HG03354 (cell line): Measurements from ENCODE around the gene PAXX.

Experiments used
- ATAC-seq: cut with Tn5 transposase; IDR thresholded peaks from one replicate; pipeline ENCODE4 v1.9.1; 2021; ENCODE audit warnings: mild to moderate bottlenecking; ENCODE audit not compliant: unreplicated experiment, poor library complexity, severe bottlenecking

The PAXX gene

GRCh38 chr9:136952876-136953770 lies 39.1 kb upstream of the PAXX start:
- no peak for ATAC-seq

- no peak for ATAC-seq
Observed at GRCh38 chr9:136953771-136954269, 38.4 kb upstream of the PAXX start.

DNA sequence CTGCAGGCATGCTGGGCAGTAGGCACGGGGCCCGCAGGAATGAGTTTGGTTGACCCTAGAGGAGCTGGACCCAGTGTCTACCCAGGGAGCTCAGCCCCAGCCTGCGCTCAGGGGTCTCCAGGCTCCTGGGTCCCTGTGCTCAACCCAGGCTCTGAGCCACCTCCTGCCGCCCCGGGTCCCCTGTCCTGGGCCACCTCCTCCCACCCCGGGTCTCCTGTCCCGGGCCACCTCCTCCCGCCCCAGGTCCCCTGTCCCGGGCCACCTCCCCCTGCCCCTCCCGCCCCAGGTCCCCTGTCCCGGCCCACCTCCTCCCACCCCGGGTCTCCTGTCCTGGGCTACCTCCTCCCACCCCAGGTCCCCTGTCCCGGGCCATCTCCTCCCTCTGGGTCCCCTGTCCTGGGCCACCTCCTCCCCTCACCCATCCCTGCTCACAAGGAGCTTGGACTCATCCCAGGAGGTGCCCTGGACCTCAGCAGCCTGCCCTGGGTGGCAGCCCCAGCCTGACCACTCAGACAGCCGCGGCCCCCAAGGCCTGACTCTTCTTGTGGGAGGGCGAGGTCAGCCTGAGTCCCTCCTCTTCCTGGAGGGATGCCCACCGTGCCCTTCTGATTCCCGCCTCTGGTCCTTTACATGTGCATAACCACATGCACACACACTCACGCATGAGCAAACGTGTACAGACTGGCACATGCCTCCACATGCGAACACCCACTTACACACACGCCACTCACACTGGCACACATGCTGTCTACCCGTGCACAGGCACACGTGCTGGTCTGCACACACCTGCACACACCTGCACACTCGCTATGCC lies 37.7 kb upstream of the PAXX start:
- ATAC-seq = no peak

GRCh38 chr9:136955202-136955942 lies 36.9 kb upstream of the PAXX start:
- no peak for ATAC-seq

- no peak for ATAC-seq
Observed at GRCh38 chr9:136955943-136956335, 36.3 kb upstream of the PAXX start.

DNA sequence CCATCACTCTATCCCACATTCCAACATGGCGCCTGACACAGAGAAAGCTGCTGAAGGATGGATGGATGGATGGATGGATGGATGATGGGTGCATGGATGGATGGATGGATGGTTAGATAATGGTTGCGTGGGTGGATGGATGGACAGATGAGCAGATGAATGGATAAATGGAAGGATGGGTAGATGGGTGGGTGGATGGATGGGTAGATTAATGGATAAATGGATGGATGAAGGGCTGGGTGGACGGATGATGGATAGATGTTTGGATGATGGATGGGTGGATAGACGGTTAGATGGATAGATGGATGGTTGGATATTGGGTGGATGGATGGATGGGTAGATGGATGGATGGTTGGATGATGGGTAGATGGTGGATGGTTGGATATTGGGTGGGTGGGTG lies 35.6 kb upstream of the PAXX start:
- ATAC-seq = no peak

DNA sequence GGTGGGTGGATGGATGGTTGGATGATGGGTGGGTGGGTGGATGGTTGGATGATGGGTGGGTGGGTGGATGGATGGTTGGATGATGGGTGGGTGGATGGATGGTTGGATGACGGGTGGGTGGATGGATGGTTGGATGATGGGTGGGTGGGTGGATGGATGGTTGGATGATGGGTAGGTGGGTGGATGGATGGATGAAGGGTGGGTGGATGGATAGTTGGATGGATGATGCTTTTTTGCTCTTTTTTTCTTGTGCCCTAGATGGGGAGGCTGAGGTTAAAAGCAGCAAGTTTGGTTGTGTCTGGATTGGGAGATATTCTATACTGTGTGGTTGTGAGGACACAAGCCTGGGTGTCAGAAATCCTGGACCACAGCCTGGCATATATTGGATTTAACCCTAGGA lies 34.8 kb upstream of the PAXX start:
- ATAC-seq = no peak

DNA sequence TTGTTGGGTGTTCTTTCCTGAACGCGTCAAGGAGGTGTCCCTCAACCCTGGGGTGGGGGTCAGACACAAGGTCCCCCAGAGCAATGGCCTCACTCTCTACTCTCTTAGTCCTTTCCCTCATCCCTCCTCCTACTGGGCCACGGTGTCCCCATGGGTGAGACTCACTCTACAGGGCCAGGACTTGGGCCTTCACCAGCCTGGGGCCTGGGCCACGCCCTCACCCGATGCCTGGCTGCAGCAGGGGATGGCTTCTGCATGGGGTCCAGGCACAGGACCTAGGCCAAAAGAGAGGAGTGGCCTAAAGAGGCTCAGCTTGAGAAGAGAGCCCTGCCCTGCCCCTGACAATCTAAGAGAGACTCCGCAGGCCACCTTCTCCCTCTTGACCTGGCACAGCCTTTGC lies 34.3 kb upstream of the PAXX start:
- ATAC-seq = no peak

GRCh38 chr9:136958473-136958872 lies 33.7 kb upstream of the PAXX start:
- ATAC-seq = no peak

DNA sequence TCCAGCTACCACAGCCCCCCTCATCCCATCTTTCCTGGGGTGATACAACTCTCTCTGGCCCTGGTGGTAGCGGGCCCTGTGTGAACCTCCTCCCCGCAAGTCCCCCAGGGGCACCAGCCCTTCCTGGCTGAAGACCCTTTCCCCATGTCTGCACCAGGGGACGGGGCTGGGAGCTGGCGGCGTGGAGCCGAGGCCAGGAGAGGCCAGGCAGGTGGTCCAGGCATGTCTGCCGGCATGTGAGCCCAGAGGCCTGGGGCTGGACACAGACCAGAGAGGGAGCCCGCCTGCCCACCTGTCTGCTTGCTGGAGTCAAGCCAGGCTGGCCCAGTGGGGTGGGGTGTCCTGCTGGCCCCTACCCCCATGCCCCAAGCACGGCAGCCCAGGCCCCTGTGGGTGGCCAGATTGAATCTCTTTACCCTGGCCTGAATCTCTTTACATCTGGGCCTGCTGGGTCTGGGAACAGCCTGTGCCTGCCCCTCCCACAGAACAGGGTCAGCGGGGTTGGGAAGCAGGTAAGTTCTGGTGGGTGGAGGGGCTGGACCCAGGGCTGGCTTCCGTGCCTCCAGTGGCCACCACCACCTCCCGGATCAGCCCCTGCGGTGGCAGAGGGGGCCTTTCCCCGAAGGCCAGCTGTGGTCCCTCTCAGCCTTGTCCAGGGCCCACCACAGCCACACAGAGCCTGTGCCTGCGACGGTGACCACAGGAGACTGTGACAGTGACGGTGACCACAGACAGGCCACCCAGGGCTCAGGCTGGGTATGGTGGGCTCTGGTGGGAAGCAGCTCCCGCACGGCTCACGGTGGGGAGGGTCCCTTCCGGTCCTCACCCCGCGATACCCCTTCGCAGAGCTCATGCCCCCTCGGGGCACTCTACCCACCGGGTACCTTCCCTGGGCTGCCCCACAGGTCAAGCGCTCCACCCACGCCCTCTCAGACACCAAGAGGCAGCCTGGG lies 33.0 kb upstream of the PAXX start:
- no peak for ATAC-seq

- no peak for ATAC-seq
Observed at GRCh38 chr9:136960212-136960937, 31.8 kb upstream of the PAXX start.

GRCh38 chr9:136960938-136961275 lies 31.3 kb upstream of the PAXX start:
- ATAC-seq = no peak

DNA sequence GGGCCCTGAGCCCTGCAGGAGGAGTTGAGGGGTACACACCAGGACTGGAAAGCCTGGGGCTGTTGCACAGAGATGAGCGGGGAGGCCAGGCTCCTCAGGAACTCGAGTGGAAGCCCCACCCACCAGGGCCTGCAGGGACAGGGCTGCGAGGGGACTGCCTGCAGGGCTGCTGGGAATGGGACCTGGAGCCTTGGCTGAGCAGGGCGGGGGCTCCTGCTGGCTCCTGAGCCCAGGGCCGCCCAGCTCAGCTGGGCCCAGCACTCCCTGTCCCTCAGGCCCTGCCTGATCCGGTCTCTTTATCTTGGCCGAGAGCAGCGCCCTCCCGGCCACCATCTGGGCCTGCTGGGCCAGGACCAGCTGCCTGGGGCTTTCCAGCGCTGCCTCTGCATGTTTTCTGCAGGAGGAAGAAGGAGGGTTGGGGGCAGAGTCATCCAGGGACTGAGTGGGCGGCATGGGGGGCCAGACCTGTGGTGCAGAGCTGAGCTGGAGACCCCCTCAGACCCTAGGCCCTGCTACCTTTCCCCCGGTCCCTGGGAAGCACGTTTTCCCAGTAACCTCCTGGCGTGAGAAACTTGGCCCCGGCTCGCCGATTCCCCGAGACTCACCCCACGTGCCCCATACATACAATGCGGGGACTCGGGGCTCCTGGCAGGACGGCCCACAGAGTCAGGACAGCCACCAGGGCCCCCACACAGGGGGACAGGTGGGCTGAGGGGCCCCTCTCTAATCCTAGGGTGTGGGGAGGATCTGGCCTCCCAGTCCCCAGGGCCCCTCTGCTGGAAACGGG lies 30.8 kb upstream of the PAXX start:
- no peak for ATAC-seq

DNA sequence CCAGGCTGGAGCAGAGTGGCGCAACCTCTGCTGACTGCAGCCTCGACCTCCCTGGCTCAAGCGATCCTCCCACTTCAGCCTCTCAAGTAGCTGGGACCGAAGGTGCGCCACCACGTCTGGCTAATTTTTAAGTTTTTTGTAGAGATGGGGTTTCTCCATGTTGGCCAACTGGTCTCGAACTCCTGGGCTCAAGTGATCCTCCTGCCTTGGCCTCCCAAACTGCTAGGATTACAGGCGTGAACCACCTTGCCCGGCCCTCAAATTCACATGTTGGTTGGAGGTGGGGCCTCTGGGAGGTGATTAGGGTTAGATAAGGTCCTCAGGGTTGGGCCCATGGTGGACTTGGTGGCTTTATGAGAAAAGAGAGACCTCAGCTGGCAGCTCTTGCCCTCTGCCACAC lies 30.1 kb upstream of the PAXX start:
- ATAC-seq = no peak

DNA sequence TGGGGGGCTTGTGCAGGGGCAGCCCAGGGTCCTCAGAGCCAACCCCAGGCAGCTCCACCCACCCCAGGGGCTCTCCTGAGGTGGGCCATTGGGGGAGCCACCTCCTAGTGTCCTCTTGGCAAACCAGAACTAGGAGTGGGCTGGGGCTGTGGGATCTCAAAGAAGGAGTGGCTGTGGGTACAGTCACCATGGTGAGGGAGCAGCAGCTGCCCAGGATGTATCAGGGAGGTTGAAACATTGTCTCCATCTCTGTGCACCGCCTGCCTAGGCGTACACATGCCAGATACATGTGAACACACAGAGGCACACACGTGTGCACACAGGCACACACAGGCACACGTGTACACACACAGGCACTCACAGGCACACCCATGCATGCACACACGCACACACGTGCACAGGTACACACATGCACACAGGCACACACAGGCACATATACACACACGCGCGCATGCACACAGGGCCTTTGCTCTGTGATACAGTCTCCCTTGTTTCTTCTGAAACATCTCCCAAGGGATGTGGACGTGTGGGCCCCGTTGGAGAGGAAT lies 29.4 kb upstream of the PAXX start:
- no peak for ATAC-seq

DNA sequence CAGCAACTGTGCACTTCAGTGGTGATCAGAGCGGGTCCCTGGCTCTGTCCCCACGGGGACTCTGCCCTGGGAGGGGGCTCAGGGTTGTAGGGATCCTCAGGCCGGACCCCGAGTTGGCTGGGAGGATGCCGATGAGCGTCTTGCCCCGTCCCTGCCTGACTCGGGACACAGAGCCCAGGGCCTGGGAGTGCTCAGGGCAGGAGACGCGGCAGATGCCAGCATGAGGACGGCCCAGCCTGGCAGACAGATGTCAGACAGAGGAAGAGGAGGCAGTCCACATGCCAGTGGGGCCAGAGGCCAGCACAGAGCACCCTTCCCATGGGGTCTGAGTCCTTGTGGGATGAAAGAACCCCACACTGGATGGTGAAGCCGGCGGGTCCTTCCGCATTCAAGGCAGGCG lies 28.9 kb upstream of the PAXX start:
- ATAC-seq = no peak

DNA sequence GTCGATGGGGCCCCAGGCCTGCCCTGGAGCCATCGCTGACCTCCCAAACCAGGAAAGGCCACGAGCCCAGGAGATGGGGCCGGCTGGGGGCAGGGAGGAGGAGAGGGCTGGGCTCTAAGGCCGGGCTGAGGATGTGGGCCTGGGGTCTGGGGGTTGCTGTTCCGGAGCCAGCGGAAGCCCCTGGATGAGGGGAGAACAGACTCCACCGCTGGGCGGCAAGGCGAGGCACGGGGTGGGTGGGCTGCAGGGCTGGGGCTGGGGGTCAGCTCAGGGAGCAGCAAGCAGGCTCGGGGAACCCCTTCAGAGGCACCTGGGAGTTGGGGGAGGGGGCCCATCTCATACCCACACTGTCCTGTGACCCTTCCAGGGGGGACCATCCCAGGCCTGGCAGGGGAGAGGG lies 28.5 kb upstream of the PAXX start:
- no peak for ATAC-seq
